ENCODE measurements around the gene DNAJC25.

- TF ChIP-seq CTCF (IDR thresholded peaks at IDR 0.05; ENCODE audit: low read depth, low read length) = no peak
- no peak for TF ChIP-seq EZH2phosphoT487 (IDR thresholded peaks at IDR 0.05; ENCODE audit: low read depth)
Measured at GRCh38 chr9:111632695-111633388, 1.7 kb downstream of the DNAJC25 start.
